ENCODE data around the gene HDAC6. TPM values are rescaled to one million over a fixed set of nuclear protein-coding genes. Genes with fewer than 3 reads are reported as not detected.
A peak's percentile ranks its signal among the peaks of the same experiment; 100 is the strongest.

Gene HDAC6
- total RNA-seq, 3 donors from 2014 or later (not counting 1 experiment from before 2014, with no cell fraction given): 97.4 to 118 (median 101) TPM

- Mint-ChIP-seq H3K4me1 (peaks cover 7 to 14% of the 10 kb centered on the region in 2 donors), H3K9me3 (no peaks in the 10 kb centered on the region), H3K36me3 (no peaks in the 10 kb centered on the region), H3K4me3 (no peak overlapping the region), H3K27ac (no peak overlapping the region), H3K27me3 (ENCODE audit: low read depth in 2 of 2) (peaks cover 47 to 56% of the 10 kb centered on the region in 2 donors)
- no peak for ATAC-seq
- Histone ChIP-seq H3K36me3 (ENCODE audit: control insufficient read depth, insufficient read depth, low read length) (no peaks in the 10 kb centered on the region), H3K9me3 (ENCODE audit: control insufficient read depth, insufficient read depth, low read length) (no peaks in the 10 kb centered on the region), H3K4me3 (ENCODE audit: low read length) (no peak overlapping the region), H3K4me1 (ENCODE audit: control insufficient read depth, insufficient read depth, low read length) (peaks cover 10% of the 10 kb centered on the region), H3K27me3 (ENCODE audit: control insufficient read depth, insufficient read depth, low read length) (peaks cover 8% of the 10 kb centered on the region), H3K27ac (ENCODE audit: low read length) (no peak overlapping the region)
- no peak for TF ChIP-seq CTCF (IDR thresholded peaks at IDR 0.05)
- intact Hi-C loops (cut with micrococcal nuclease): no loop called here
- peak in 1 of 2 donors; percentile 7 for DNase-seq
- 15% methylated on average over 58 of the region's 58 CpGs for WGBS (ENCODE audit: insufficient coverage)
These were observed 29.5 kb downstream of the HDAC6 start for GRCh38 chrX:48831136-48831908.

GRCh38 chrX:48831909-48832291, 30.0 kb downstream of the HDAC6 start:
- intact Hi-C loops (cut with micrococcal nuclease): no loop called here
- Histone ChIP-seq H3K4me1 (ENCODE audit: control insufficient read depth, insufficient read depth, low read length) (peaks cover 10% of the 10 kb centered on the region), H3K27me3 (ENCODE audit: control insufficient read depth, insufficient read depth, low read length) (peaks cover 8% of the 10 kb centered on the region), H3K9me3 (ENCODE audit: control insufficient read depth, insufficient read depth, low read length) (no peaks in the 10 kb centered on the region), H3K36me3 (ENCODE audit: control insufficient read depth, insufficient read depth, low read length) (no peaks in the 10 kb centered on the region), H3K4me3 (ENCODE audit: low read length) (no peak overlapping the region), H3K27ac (ENCODE audit: low read length) (no peak overlapping the region)
- peaks cover 7 to 14% of the 10 kb centered on the region in 2 donors for H3K4me1 Mint-ChIP-seq
- DNase-seq (no peak), ATAC-seq (no peak)
- H3K27me3 Mint-ChIP-seq (ENCODE audit: low read depth in 2 of 2): peaks cover 50 to 56% of the 10 kb centered on the region in 2 donors
- TF ChIP-seq CTCF (IDR thresholded peaks at IDR 0.05): no peak
- no peak overlapping the region for H3K4me3 Mint-ChIP-seq
- no peak overlapping the region for H3K27ac Mint-ChIP-seq
- WGBS (ENCODE audit: insufficient coverage): 4% methylated on average over 57 of the region's 57 CpGs
- H3K36me3 Mint-ChIP-seq: no peaks in the 10 kb centered on the region
- no peaks in the 10 kb centered on the region for H3K9me3 Mint-ChIP-seq

GRCh38 chrX:48833542-48834138, 31.8 kb downstream of the HDAC6 start:
- Histone ChIP-seq H3K27me3 (ENCODE audit: control insufficient read depth, insufficient read depth, low read length) (peaks cover 5% of the 10 kb centered on the region), H3K27ac (ENCODE audit: low read length) (no peak overlapping the region), H3K36me3 (ENCODE audit: control insufficient read depth, insufficient read depth, low read length) (no peaks in the 10 kb centered on the region), H3K9me3 (ENCODE audit: control insufficient read depth, insufficient read depth, low read length) (no peaks in the 10 kb centered on the region), H3K4me3 (ENCODE audit: low read length) (no peak overlapping the region), H3K4me1 (ENCODE audit: control insufficient read depth, insufficient read depth, low read length) (peaks cover 5% of the 10 kb centered on the region)
- peaks cover 42 to 46% of the 10 kb centered on the region in 2 donors for H3K27me3 Mint-ChIP-seq (ENCODE audit: low read depth in 2 of 2)
- H3K4me1 Mint-ChIP-seq: peaks cover 7 to 9% of the 10 kb centered on the region in 2 donors
- TF ChIP-seq CTCF (IDR thresholded peaks at IDR 0.05): no peak
- no peak overlapping the region for H3K4me3 Mint-ChIP-seq
- WGBS (ENCODE audit: insufficient coverage): 15% methylated on average over 5 of the region's 9 CpGs
- DNase-seq: no peak
- intact Hi-C loops (cut with micrococcal nuclease): no loop called here
- H3K36me3 Mint-ChIP-seq: no peaks in the 10 kb centered on the region
- H3K27ac Mint-ChIP-seq: no peak overlapping the region
- ATAC-seq: no peak
- no peaks in the 10 kb centered on the region for H3K9me3 Mint-ChIP-seq

All from natural killer cell (primary cell).